GM12872 (cell line): ENCODE results near the gene TSKS.

Experiments used
- CTCF ChIP-seq: IDR thresholded peaks from 3 replicates; pipeline ENCODE4 v1.5.1; 2011; ENCODE audit warnings: low read depth, mild to moderate bottlenecking, low read length, moderate library complexity; ENCODE audit not compliant: insufficient read depth

Gene TSKS

GRCh38 chr19:49696115-49696514 is 67.0 kb downstream of the TSKS start:
- TF ChIP-seq CTCF, result no peak

- no peak for TF ChIP-seq CTCF
These were observed 71.0 kb downstream of the TSKS start for GRCh38 chr19:49692147-49692506.

GRCh38 chr19:49691243-49692146 is 71.6 kb downstream of the TSKS start:
- TF ChIP-seq CTCF, result no peak

DNA sequence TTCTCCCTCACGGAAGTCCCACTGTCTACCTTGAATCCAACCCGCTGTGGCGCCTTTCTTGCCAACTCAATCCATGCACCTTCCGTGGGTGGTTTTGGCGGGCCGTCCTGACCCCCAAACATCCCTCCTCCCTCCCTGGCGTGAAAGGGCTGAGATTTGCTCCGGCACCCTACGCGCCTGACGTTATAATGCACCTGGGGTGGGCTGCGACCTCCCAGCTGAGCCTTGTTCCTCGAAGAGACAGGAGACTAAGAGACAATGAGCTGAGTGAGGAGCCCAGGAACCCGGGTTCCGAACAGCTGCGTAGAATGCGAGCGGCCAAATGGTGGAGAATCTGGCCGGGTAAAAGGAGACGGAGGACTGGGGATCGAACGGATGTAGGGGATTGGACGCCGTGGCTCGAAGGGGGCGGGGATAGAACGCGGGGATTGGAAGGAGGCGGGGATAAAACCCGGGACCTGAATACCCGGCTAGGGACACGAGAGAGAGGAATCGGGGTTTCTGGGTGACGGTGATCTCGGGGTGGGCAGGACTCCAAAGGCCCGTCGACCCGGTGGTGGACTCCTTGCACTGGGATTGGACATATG is 72.4 kb downstream of the TSKS start, which contains the start of gene CPT1C:
CPT1C (plus strand) TSS at position 461 of the 587 bp plus-strand sequence. CDS start 1,137 bp downstream, outside the sequence.
- TF ChIP-seq CTCF, result no peak

GRCh38 chr19:49690079-49690655 is 72.9 kb downstream of the TSKS start:
- no peak for TF ChIP-seq CTCF
